ENCODE results near the gene MYOCD. TPM values are rescaled to one million over a fixed set of nuclear protein-coding genes. Genes with fewer than 3 reads are reported as not detected.

Gene MYOCD
- polyA plus RNA-seq, 1 donor (not counting 4 experiments of a cell fraction or from before 2014, with no cell fraction given) = not detected

DNA sequence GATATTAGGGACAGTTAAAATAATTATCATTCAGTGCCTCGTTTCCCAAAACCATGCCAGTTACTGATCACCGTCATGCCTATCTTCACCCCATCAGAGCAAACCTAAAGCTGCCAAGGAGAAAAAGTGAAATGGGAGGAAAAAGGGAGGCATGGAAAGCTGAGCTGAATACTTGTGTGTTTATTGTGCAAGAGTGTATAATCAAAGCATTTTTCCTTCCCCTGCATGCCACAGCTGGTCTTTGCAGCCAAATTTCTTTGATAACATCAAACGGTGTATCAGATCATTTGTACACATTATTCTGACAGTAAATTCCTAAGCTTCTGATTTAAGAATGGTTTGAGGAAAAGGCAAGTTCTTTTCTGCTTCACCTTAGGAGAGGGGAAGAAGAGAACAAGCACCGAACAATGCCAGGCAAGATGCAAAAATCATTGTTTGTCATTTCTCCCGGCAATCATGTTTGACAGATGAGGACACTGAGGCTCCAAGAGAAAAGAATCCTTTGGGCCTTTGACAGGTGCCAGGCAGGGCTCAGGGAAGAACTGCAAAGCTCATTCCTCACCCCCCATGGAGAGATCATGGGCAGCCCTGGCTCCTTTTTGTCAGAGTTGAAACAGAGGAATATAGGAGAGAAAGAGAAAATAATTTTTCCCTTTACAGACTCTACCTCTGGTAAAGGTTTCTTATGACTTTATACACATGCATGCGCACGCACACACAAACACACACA, 72.2 kb downstream of the MYOCD start:
- no peaks in the 10 kb centered on the region for H3K36me3 ChIP-seq (ENCODE audit: control insufficient read depth in 2 of 2, extremely low read depth in 1 of 2, insufficient read depth in 2 of 2, low read length in 2 of 2)
- H3K9me3 ChIP-seq (ENCODE audit: control insufficient read depth, low read depth, low read length) = no peaks in the 10 kb centered on the region
- H4K20me1 ChIP-seq (ENCODE audit: control insufficient read depth, extremely low read depth, insufficient read depth, low read length) = no peaks in the 10 kb centered on the region
- dilution Hi-C loops (cut with MboI; ENCODE audit: extremely low pct_ligation_motif_present, low sequenced_read_pairs) = no loop called here
- H3K79me2 ChIP-seq (ENCODE audit: control insufficient read depth, insufficient read depth, low read length) = no peaks in the 10 kb centered on the region
- H2AFZ ChIP-seq (ENCODE audit: control insufficient read depth, low read length) = no peak overlapping the region
- no peaks in the 10 kb centered on the region for H3K27me3 ChIP-seq (ENCODE audit: control insufficient read depth, extremely low read depth, insufficient read depth, low read length)
- FAIRE-seq (no peak), DNase-seq (ENCODE audit: low read depth, low spot score) (no peak)
- H3K9me1 ChIP-seq (ENCODE audit: control insufficient read depth, extremely low read depth, insufficient read depth, low read length) = no peaks in the 10 kb centered on the region
- no peak overlapping the region for H3K27ac ChIP-seq (ENCODE audit: control insufficient read depth, insufficient read depth, low read length)
- no peak overlapping the region for H3K4me3 ChIP-seq (ENCODE audit: control insufficient read depth in 2 of 3, extremely low read depth in 1 of 3, insufficient read depth in 2 of 3, low read depth in 1 of 3, low read length in 3 of 3)
- peaks cover 7% of the 10 kb centered on the region for H3K4me1 ChIP-seq (ENCODE audit: control insufficient read depth, extremely low read depth, insufficient read depth, low read length)
- H3K4me2 ChIP-seq (ENCODE audit: control insufficient read depth, extremely low read depth, insufficient read depth, low read depth, low read length) = no peak overlapping the region
- no peak overlapping the region for H3K9ac ChIP-seq (ENCODE audit: control insufficient read depth, extremely low read depth, insufficient read depth, low read length)
- TF ChIP-seq, protein P1, sequence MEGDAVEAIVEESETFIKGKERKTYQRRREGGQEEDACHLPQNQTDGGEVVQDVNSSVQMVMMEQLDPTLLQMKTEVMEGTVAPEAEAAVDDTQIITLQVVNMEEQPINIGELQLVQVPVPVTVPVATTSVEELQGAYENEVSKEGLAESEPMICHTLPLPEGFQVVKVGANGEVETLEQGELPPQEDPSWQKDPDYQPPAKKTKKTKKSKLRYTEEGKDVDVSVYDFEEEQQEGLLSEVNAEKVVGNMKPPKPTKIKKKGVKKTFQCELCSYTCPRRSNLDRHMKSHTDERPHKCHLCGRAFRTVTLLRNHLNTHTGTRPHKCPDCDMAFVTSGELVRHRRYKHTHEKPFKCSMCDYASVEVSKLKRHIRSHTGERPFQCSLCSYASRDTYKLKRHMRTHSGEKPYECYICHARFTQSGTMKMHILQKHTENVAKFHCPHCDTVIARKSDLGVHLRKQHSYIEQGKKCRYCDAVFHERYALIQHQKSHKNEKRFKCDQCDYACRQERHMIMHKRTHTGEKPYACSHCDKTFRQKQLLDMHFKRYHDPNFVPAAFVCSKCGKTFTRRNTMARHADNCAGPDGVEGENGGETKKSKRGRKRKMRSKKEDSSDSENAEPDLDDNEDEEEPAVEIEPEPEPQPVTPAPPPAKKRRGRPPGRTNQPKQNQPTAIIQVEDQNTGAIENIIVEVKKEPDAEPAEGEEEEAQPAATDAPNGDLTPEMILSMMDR (optimal IDR thresholded peaks at IDR 0.05 in 1 of 3, IDR thresholded peaks at IDR 0.05 in 1 of 3, conservative IDR thresholded peaks at IDR 0.05 in 1 of 3; ENCODE audit: extremely low read depth in 1 of 3, insufficient read depth in 2 of 3, low read length in 3 of 3) = no peak
- TF ChIP-seq EZH2 (IDR thresholded peaks at IDR 0.05; ENCODE audit: low read length) = no peak

DNA sequence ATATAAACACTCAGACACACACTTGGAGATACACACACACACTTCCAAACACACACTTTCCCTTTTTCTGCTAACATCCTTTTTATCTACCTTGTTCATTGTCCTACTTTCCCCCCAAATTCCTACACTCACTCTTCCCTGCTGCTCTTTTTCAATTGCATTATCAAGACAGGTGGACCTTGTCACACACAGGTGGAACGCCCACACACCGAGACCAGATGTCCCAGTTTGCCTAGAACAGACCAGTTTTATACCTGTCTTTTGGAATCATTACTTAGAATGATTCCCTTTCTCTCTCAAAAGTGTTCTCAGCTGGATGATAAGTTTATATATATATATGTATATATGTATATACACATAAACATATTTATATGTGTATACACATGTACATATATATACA, 72.9 kb downstream of the MYOCD start:
- H3K27ac ChIP-seq (ENCODE audit: control insufficient read depth, insufficient read depth, low read length) = no peak overlapping the region
- DNase-seq (ENCODE audit: low read depth, low spot score) (no peak), FAIRE-seq (no peak)
- no peaks in the 10 kb centered on the region for H3K27me3 ChIP-seq (ENCODE audit: control insufficient read depth, extremely low read depth, insufficient read depth, low read length)
- no peaks in the 10 kb centered on the region for H3K36me3 ChIP-seq (ENCODE audit: control insufficient read depth in 2 of 2, extremely low read depth in 1 of 2, insufficient read depth in 2 of 2, low read length in 2 of 2)
- dilution Hi-C loops (cut with MboI; ENCODE audit: extremely low pct_ligation_motif_present, low sequenced_read_pairs) = no loop called here
- H3K79me2 ChIP-seq (ENCODE audit: control insufficient read depth, insufficient read depth, low read length) = no peaks in the 10 kb centered on the region
- no peak overlapping the region for H3K9ac ChIP-seq (ENCODE audit: control insufficient read depth, extremely low read depth, insufficient read depth, low read length)
- no peaks in the 10 kb centered on the region for H3K9me1 ChIP-seq (ENCODE audit: control insufficient read depth, extremely low read depth, insufficient read depth, low read length)
- H2AFZ ChIP-seq (ENCODE audit: control insufficient read depth, low read length) = no peak overlapping the region
- no peak overlapping the region for H3K4me3 ChIP-seq (ENCODE audit: control insufficient read depth in 2 of 3, extremely low read depth in 1 of 3, insufficient read depth in 2 of 3, low read depth in 1 of 3, low read length in 3 of 3)
- no peaks in the 10 kb centered on the region for H4K20me1 ChIP-seq (ENCODE audit: control insufficient read depth, extremely low read depth, insufficient read depth, low read length)
- H3K9me3 ChIP-seq (ENCODE audit: control insufficient read depth, low read depth, low read length) = no peaks in the 10 kb centered on the region
- H3K4me1 ChIP-seq (ENCODE audit: control insufficient read depth, extremely low read depth, insufficient read depth, low read length) = peaks cover 11% of the 10 kb centered on the region
- no peak for TF ChIP-seq EZH2 (IDR thresholded peaks at IDR 0.05; ENCODE audit: low read length)
- TF ChIP-seq, protein P1 (optimal IDR thresholded peaks at IDR 0.05 in 1 of 3, IDR thresholded peaks at IDR 0.05 in 1 of 3, conservative IDR thresholded peaks at IDR 0.05 in 1 of 3; ENCODE audit: extremely low read depth in 1 of 3, insufficient read depth in 2 of 3, low read length in 3 of 3) = no peak
- no peak overlapping the region for H3K4me2 ChIP-seq (ENCODE audit: control insufficient read depth, extremely low read depth, insufficient read depth, low read depth, low read length)
